Osteocyte (in vitro differentiated cells): ENCODE measurements around the gene ARID4B. TPM values are rescaled to one million over a fixed set of nuclear protein-coding genes. Genes with fewer than 3 reads are reported as not detected.
A peak's percentile ranks its signal among the peaks of the same experiment; 100 is the strongest.
"Not testable (repeated sequence)": the region's sequence is repeated elsewhere in the genome, so short reads cannot be mapped to it uniquely, and the experiment has no call there.

ENCODE experiments used
- DNase-seq: peaks from one replicate; pipeline ENCODE4 v3.0.0; 2021; ENCODE audit warnings: mixed read lengths; ENCODE audit not compliant: unreplicated experiment; ENCODE audit errors: extremely low spot score
- H3K27ac Mint-ChIP-seq: one replicate; pipeline ENCODE4 v1.8.0; 2021; ENCODE audit warnings: mild to moderate bottlenecking, mixed read lengths; ENCODE audit not compliant: unreplicated experiment
- H3K27me3 Mint-ChIP-seq: one replicate; pipeline ENCODE4 v1.8.0; 2021; ENCODE audit warnings: mixed read lengths; ENCODE audit not compliant: unreplicated experiment
- H3K36me3 Mint-ChIP-seq: one replicate; pipeline ENCODE4 v1.8.0; 2021; ENCODE audit warnings: mixed read lengths; ENCODE audit not compliant: unreplicated experiment
- H3K4me1 Mint-ChIP-seq: one replicate; pipeline ENCODE4 v1.8.0; 2021; ENCODE audit warnings: mixed read lengths; ENCODE audit not compliant: unreplicated experiment
- H3K4me3 Mint-ChIP-seq: one replicate; pipeline ENCODE4 v1.8.0; 2021; ENCODE audit warnings: mild to moderate bottlenecking, moderate library complexity, mixed read lengths; ENCODE audit not compliant: unreplicated experiment
- H3K9me3 Mint-ChIP-seq: one replicate; pipeline ENCODE4 v1.8.0; 2021; ENCODE audit warnings: mixed read lengths; ENCODE audit not compliant: unreplicated experiment
- CTCF ChIP-seq: fragments of 200-600 bp; sonication (generic); IDR thresholded peaks from 2 replicates; pipeline ENCODE4 v1.5.0; 2021; ENCODE audit warnings: antibody characterized with exemption, mild to moderate bottlenecking, moderate library complexity
- total RNA-seq: library from RNA; stranded (reverse); gene quantifications from 2 replicates; pipeline ENCODE4 v1.2.1, GENCODE V29; 2021

ARID4B gene
- total RNA-seq, 1 donor from 2014 or later, result 41.3 TPM

- DNase-seq, result no peak
- no peak for TF ChIP-seq CTCF
- Mint-ChIP-seq H3K36me3 (peaks cover 9% of the 10 kb centered on the region), H3K27me3 (no peaks in the 10 kb centered on the region), H3K4me1 (peaks cover 10% of the 10 kb centered on the region), H3K9me3 (no peaks in the 10 kb centered on the region), H3K4me3 (no peak overlapping the region), H3K27ac (no peak overlapping the region)
Measured at GRCh38 chr1:235261243-235261642, 66.7 kb downstream of the ARID4B start.

- Mint-ChIP-seq H3K9me3 (no peaks in the 10 kb centered on the region), H3K36me3 (peaks cover 9% of the 10 kb centered on the region), H3K27me3 (no peaks in the 10 kb centered on the region), H3K4me3 (no peak overlapping the region), H3K27ac (no peak overlapping the region), H3K4me1 (peaks cover 4% of the 10 kb centered on the region)
- no peak for TF ChIP-seq CTCF
- DNase-seq, result no peak
Measured at GRCh38 chr1:235259133-235259778, 68.7 kb downstream of the ARID4B start.

GRCh38 chr1:235258068-235258467, 69.9 kb downstream of the ARID4B start:
- H3K4me3 Mint-ChIP-seq, H3K27me3 Mint-ChIP-seq, DNase-seq, H3K27ac Mint-ChIP-seq, H3K9me3 Mint-ChIP-seq: not testable (repeated sequence)
- Mint-ChIP-seq H3K4me1 (peaks cover 11% of the 10 kb centered on the region), H3K36me3 (peaks cover 11% of the 10 kb centered on the region)

GRCh38 chr1:235254721-235255120, 73.3 kb downstream of the ARID4B start:
- Mint-ChIP-seq H3K27me3 (no peaks in the 10 kb centered on the region), H3K27ac (no peak overlapping the region), H3K4me1 (peaks cover 12% of the 10 kb centered on the region), H3K9me3 (no peaks in the 10 kb centered on the region), H3K4me3 (no peak overlapping the region), H3K36me3 (peaks cover 9% of the 10 kb centered on the region)
- DNase-seq, result no peak
- no peak for TF ChIP-seq CTCF

GRCh38 chr1:235253219-235253962, 74.6 kb downstream of the ARID4B start:
- peak; percentile 92 for TF ChIP-seq CTCF
- Mint-ChIP-seq H3K27ac (no peak overlapping the region), H3K4me1 (peaks cover 12% of the 10 kb centered on the region), H3K4me3 (no peak overlapping the region), H3K27me3 (no peaks in the 10 kb centered on the region), H3K36me3 (peaks cover 9% of the 10 kb centered on the region), H3K9me3 (no peaks in the 10 kb centered on the region)
- no peak for DNase-seq
